HG03097 (cell line): ENCODE data around the gene KIF21B.
A peak's percentile ranks its signal among the peaks of the same experiment; 100 is the strongest.

Experiments
- ATAC-seq: cut with Tn5 transposase; IDR thresholded peaks from one replicate; pipeline ENCODE4 v1.9.1; 2021; ENCODE audit not compliant: unreplicated experiment, low FRiP score

The KIF21B gene

DNA sequence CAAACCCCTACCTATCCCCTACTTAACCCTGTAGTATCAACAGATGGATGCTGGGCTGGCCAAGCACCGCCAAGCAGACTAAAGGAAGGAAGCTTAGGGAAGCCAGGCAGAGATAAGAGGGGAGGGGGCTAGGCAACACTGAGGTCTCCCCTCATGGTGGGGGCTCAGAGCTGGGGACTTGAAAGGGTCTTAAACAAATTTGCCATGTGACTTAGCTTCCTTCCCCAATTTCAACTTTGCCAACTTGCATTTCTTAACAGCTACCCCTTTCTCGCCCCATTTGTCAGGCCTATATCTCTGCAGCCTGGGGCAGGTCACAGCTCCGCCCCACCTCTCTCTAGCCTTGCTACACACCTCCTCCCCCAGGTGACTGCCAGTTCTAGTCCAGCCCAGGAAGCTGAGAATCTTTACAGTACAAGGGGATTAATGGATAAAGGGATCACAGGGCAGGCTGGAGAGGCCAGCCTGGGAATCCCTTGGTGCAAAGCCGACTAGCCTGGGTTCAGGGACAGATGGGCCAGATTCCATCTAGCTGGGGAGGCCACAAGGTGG, 3.4 kb downstream of the KIF21B start:
- ATAC-seq, result no peak

- ATAC-seq, result peak; percentile 47
These were observed 4.1 kb downstream of the KIF21B start for GRCh38 chr1:201019321-201019977.

DNA sequence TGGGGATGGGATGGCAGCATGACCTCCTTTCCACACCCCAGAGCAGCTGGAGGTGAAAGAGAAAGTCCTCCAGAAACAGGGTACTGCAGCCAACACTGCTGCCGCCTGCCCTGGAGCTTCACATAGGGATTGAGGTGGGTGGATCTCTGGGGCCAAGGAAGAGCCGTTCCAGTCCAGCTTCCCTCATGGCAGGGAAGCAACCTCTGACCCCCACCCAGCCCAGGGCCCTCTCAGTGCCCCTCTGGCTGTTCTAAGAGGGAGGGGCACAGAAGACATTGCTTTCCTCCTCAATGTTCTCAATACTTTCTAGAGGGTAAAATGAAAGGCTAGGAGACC, 5.7 kb downstream of the KIF21B start:
- ATAC-seq, result no peak

GRCh38 chr1:201016943-201017827, 6.3 kb downstream of the KIF21B start:
- peak; percentile 30 for ATAC-seq

GRCh38 chr1:201016211-201016651, 7.3 kb downstream of the KIF21B start:
- no peak for ATAC-seq

- no peak for ATAC-seq
These were observed 7.9 kb downstream of the KIF21B start for GRCh38 chr1:201015551-201016091.

- no peak for ATAC-seq
These were observed 8.7 kb downstream of the KIF21B start for GRCh38 chr1:201014816-201015200.

GRCh38 chr1:201013991-201014815, 9.3 kb downstream of the KIF21B start:
- ATAC-seq, result no peak

- ATAC-seq, result no peak
These were observed 10.5 kb downstream of the KIF21B start for GRCh38 chr1:201013031-201013485.

- ATAC-seq, result no peak
These were observed 11.9 kb downstream of the KIF21B start for GRCh38 chr1:201011616-201012015.

DNA sequence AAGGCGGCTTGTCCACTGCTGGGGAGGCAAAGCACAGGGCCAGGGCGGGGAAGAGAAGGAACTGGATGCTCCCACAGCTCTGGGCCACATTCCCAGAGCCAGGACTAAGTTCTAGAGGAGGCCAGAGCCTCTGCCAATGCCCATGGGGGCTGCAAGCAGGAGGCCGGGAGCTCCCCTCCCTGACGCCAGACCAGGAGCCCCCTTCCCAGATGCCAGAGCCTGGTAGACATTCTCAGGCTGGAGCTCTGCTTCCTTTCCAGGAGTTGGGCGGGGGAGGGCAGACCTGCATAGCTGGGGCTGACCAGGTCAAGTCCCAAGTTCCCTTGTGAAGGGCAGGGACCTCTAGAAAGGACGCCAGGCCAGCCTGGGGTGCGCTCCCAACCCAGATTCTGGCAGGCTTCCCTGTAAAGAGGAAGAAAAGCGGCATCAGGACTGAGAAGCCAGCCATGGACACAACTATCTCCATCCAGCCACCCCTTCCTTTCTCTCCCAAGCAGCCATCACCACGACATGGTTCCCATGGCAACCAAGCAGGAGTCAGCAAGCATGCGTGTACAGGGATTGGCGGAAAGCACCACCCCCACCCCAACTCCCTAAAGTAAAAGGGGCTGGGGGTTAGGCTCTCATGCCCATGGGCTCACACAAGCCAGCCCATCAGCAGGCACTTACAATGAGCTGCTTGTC, 13.4 kb downstream of the KIF21B start:
- no peak for ATAC-seq

GRCh38 chr1:201008666-201009360, 14.7 kb downstream of the KIF21B start:
- no peak for ATAC-seq

DNA sequence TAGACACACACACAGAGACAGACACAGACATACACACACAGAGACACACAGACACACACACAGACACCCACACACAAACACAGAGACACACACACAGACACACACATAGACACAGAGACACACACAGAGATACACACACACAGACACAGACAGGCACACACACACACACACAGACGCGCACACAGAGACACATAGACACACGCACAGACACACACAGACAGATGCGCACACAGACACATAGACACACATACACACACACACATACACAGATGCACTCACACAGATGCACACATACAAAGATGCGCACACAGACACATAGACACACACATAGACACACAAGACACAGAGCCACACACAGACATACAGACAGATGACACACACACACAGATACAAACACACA, 16.0 kb downstream of the KIF21B start:
- no peak for ATAC-seq

GRCh38 chr1:201006450-201006849, 17.1 kb downstream of the KIF21B start:
- ATAC-seq, result no peak

- no peak for ATAC-seq
These were observed 18.8 kb downstream of the KIF21B start for GRCh38 chr1:201004732-201005131.

GRCh38 chr1:201004154-201004553, 19.4 kb downstream of the KIF21B start:
- no peak for ATAC-seq

GRCh38 chr1:201002510-201002909, 21.0 kb downstream of the KIF21B start:
- ATAC-seq, result no peak

- no peak for ATAC-seq
These were observed 21.6 kb downstream of the KIF21B start for GRCh38 chr1:201001962-201002361.

DNA sequence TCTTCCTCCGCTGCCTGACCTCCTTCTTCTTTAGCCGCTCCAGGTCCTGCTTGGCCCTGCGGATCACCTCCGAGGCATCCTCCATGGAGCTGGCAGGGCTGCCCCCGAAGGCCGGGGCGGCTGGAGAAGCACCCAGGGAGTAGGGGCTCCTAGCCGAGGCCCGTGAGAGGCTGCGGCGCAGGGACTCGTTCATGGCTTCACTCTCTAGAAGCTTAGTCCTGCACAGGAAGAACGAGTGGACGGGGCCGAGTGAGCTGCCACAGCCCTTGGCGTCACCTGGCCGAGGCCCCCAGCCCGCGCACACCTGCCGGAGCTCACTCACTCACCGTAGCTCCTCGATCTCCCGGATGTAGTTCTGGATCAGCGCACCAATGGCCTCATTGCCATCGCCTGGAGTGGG, 23.1 kb downstream of the KIF21B start:
- ATAC-seq, result no peak
